Measurements from ENCODE around the gene NACC2.

DNA sequence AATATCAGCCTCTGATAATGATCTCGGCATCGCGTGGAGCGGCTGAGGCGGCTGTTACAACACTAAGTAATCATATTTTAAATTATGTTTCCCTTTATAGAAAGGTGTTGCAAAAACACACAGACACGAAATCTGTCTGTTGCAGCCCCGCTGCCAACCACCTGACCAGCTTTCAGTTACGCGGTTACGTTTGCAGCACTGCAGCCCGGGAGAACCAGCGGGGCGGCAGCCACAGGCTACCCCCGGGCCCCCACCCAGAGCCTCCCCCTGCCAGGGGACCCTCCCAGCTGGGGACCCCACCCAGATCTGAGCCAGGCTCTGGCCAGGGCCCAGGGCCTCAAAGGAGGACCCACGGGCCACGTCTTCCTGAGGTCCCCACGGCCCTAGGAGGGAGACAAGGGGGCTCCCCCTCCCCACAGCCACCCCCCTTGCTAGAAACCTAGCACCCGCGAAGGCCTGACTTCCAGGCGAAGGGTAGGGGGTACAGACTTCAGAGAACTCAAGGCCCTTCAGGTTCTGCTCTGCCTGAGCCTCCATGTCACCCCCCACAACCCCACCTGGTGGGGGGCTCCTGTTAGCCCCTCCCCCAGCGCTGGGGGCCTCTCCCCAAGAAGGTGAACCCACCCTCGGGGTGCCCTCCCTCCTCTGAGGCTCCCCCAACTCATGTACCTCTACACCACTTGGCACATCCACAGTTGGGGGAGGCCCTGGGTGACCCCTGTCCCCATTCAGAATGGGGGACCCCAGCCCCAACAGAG is 6.0 kb downstream of the NACC2 start:
- no peak for TF ChIP-seq CTCF (IDR thresholded peaks at IDR 0.05; ENCODE audit: poor library complexity)
- TF ChIP-seq EZH2 (IDR thresholded peaks at IDR 0.05; ENCODE audit: borderline replicate concordance), result no peak
- TF ChIP-seq EZH2phosphoT487 (IDR thresholded peaks at IDR 0.05; ENCODE audit: low read depth, severe bottlenecking, unreplicated experiment), result no peak

All from hepatocyte (in vitro differentiated cells).